HCT116 (cell line): Measurements from ENCODE around the gene DDR1. TPM values are rescaled to one million over a fixed set of nuclear protein-coding genes. Genes with fewer than 3 reads are reported as not detected.

Experiments
- ATAC-seq: fragments of 200-7000 bp; cut with Tn5 transposase; 2 replicates; pipeline ENCODE4 v1.9.1; 2020; ENCODE audit warnings: mild to moderate bottlenecking, moderate library complexity
- BruUV-seq: library from RNA; stranded (reverse); fragments of 400-500 nt; replicated peaks from 2 replicates; lab custom pipeline; 2021; lab: Mats Ljungman, UMichigan
- CTCF ChIA-PET: fragments of 300-600 bp; sonication (Branson Sonifier 250); formaldehyde crosslinking; loops from one replicate; lab custom pipeline; 2021; ENCODE audit warnings: antibody characterized with exemption; lab: Charles Lee
- POLR2A ChIA-PET: fragments of 300-600, 350-600 bp; sonication (Branson Sonifier 250); formaldehyde crosslinking; loops from one replicate; lab custom pipeline; 2021; ENCODE audit warnings: antibody characterized with exemption; lab: Charles Lee
- RAD21 ChIA-PET, 2 experiments: fragments of 300-600 bp; sonication (Branson Sonifier 250); formaldehyde crosslinking; loops; one replicate each; lab custom pipeline; 2023; ENCODE audit warnings: low total read pairs in 2 of 2; ENCODE audit not compliant: uncharacterized antibody in 2 of 2, unreplicated experiment in 2 of 2, low non-redundant PET in 1 of 2; lab: Charles Lee
- DNase-seq: peaks from one replicate; pipeline ENCODE4 v3.0.0-alpha.2; 2010; ENCODE audit warnings: low read depth, low spot score
- H2AFZ ChIP-seq: fragments of 200-600 bp; shearing (Covaris generic), sonication (generic); 2 replicates; pipeline ENCODE4 v1.6.1; 2017; ENCODE audit warnings: low read depth, mixed run types, mixed read lengths, antibody characterized with exemption, low read length; ENCODE audit not compliant: poor library complexity, severe bottlenecking
- H3K27ac ChIP-seq: 2 replicates; pipeline ENCODE4 v1.5.1; 2012; ENCODE audit warnings: low read depth, low read length
- H3K27me3 ChIP-seq: fragments of 200-600 bp; sonication (generic); 2 replicates; pipeline ENCODE4 v1.6.1; 2016; ENCODE audit warnings: mixed run types, low read length, mixed read lengths; ENCODE audit not compliant: insufficient read depth
- H3K36me3 ChIP-seq, 2 experiments: fragments of 200-500 bp in 1 of 2; fragments of 200-600 bp in 1 of 2; sonication (Bioruptor generic) in 1 of 2; sonication (generic) in 1 of 2; 2 replicates each; pipeline versions ENCODE4 v1.5.1 to v1.6.1; 2014 to 2016; ENCODE audit warnings: low read length in 2 of 2, inconsistent platforms in 1 of 2, mixed read lengths in 1 of 2, mixed run types in 1 of 2; ENCODE audit not compliant: insufficient read depth in 2 of 2, control insufficient read depth in 1 of 2
- H3K4me1 ChIP-seq, 2 experiments: fragments of 200-600 bp in 1 of 2; sonication (generic) in 1 of 2; 2 replicates each; pipeline versions ENCODE4 v1.5.1 to v1.6.1; 2012 to 2017; ENCODE audit warnings: low read length in 2 of 2, inconsistent platforms in 1 of 2, mild to moderate bottlenecking in 1 of 2, mixed read lengths in 1 of 2, mixed run types in 1 of 2, moderate library complexity in 1 of 2; ENCODE audit not compliant: insufficient read depth in 2 of 2, control insufficient read depth in 1 of 2
- H3K4me2 ChIP-seq: fragments of 200-600 bp; sonication (generic); 2 replicates; pipeline ENCODE4 v1.6.1; 2017; ENCODE audit warnings: mixed run types, low read length, mixed read lengths
- H3K4me3 ChIP-seq, 2 experiments: fragments of 200-600 bp in 1 of 2; sonication (generic) in 1 of 2; replicated peaks in 1 of 2; 2 replicates each; pipeline ENCODE4 v1.5.1; 2011 to 2016; ENCODE audit warnings: low read length in 2 of 2, control low read depth in 1 of 2, low read depth in 1 of 2, mild to moderate bottlenecking in 1 of 2, mixed read lengths in 1 of 2, mixed run types in 1 of 2
- H3K79me2 ChIP-seq: fragments of 200-600 bp; sonication (generic); 2 replicates; pipeline ENCODE4 v1.6.1; 2017; ENCODE audit warnings: mild to moderate bottlenecking, mixed run types, low read length, moderate library complexity, mixed read lengths; ENCODE audit not compliant: insufficient read depth
- H3K9ac ChIP-seq: fragments of 200-600 bp; sonication (generic); 2 replicates; pipeline ENCODE4 v1.6.1; 2016; ENCODE audit warnings: low read length, mixed read lengths
- H3K9me2 ChIP-seq: fragments of 200-600 bp; sonication (generic), shearing (Covaris generic); 2 replicates; pipeline ENCODE4 v1.6.1; 2017; ENCODE audit warnings: mixed run types, mild to moderate bottlenecking, moderate library complexity; ENCODE audit not compliant: insufficient read depth
- H3K9me3 ChIP-seq, 2 experiments: fragments of 200-500 bp in 1 of 2; fragments of 200-600 bp in 1 of 2; sonication (Bioruptor generic) in 1 of 2; sonication (generic) in 1 of 2; 2 replicates each; pipeline ENCODE4 v1.6.1; 2014 to 2017; ENCODE audit warnings: low read length in 2 of 2, mixed read lengths in 2 of 2, inconsistent platforms in 1 of 2, low read depth in 1 of 2, mild to moderate bottlenecking in 1 of 2, mixed run types in 1 of 2, moderate library complexity in 1 of 2; ENCODE audit not compliant: control insufficient read depth in 1 of 2, insufficient read depth in 1 of 2
- H4K20me1 ChIP-seq: fragments of 200-600 bp; sonication (generic), shearing (Covaris generic); 2 replicates; pipeline ENCODE4 v1.6.1; 2017; ENCODE audit warnings: mixed run types, mild to moderate bottlenecking, moderate library complexity; ENCODE audit not compliant: insufficient read depth
- ATF3 ChIP-seq: IDR thresholded peaks from 2 replicates; pipeline ENCODE4 v1.6.1; 2012
- CBX3 ChIP-seq: IDR thresholded peaks from 2 replicates; pipeline ENCODE4 v1.6.1; 2012; ENCODE audit warnings: low read depth
- CEBPB ChIP-seq: IDR thresholded peaks from 2 replicates; pipeline ENCODE4 v1.6.1; 2012; ENCODE audit warnings: low read depth
- CTCF ChIP-seq, 3 experiments: fragments of 200-600 bp in 1 of 3; sonication (generic) in 1 of 3; IDR thresholded peaks in 2 of 3; conservative IDR thresholded peaks in 1 of 3; 2 replicates each; pipeline ENCODE4 v1.5.1; 2012 to 2017; ENCODE audit warnings: low read depth in 2 of 3, low read length in 2 of 3, antibody characterized with exemption in 1 of 3, borderline replicate concordance in 1 of 3, control low read depth in 1 of 3, mild to moderate bottlenecking in 1 of 3, mixed read lengths in 1 of 3, mixed run types in 1 of 3, moderate library complexity in 1 of 3; ENCODE audit not compliant: insufficient read depth in 1 of 3
- EZH2 ChIP-seq: fragments of 200-600 bp; sonication (generic); IDR thresholded peaks from 2 replicates; pipeline ENCODE4 v1.6.1; 2017; ENCODE audit warnings: antibody characterized with exemption, mixed run types
- EZH2phosphoT487 ChIP-seq: fragments of 200-600 bp; IDR thresholded peaks from 2 replicates; pipeline ENCODE4 v1.6.1; 2018; ENCODE audit warnings: antibody characterized with exemption, borderline replicate concordance
- FOSL1 ChIP-seq: IDR thresholded peaks from 2 replicates; pipeline ENCODE4 v1.6.1; 2012; ENCODE audit warnings: low read depth
- JUND ChIP-seq: IDR thresholded peaks from 2 replicates; pipeline ENCODE4 v1.6.1; 2012
- POLR2A ChIP-seq: IDR thresholded peaks from 2 replicates; pipeline ENCODE4 v1.7.0; 2011; ENCODE audit warnings: borderline replicate concordance; ENCODE audit not compliant: insufficient read depth, insufficient read length; ENCODE audit errors: extremely low read depth
- REST ChIP-seq: IDR thresholded peaks from 2 replicates; pipeline ENCODE4 v1.6.1; 2012; ENCODE audit warnings: low read depth
- SIN3A ChIP-seq: IDR thresholded peaks from 2 replicates; pipeline ENCODE4 v1.6.1; 2012; ENCODE audit warnings: low read depth
- SP1 ChIP-seq: IDR thresholded peaks from 2 replicates; pipeline ENCODE4 v1.6.1; 2012; ENCODE audit warnings: low read depth
- SRF ChIP-seq: IDR thresholded peaks from 2 replicates; pipeline ENCODE4 v1.6.1; 2012; ENCODE audit warnings: low read depth
- ZBTB33 ChIP-seq: IDR thresholded peaks from 2 replicates; pipeline ENCODE4 v1.6.1; 2011; ENCODE audit warnings: mild to moderate bottlenecking, low read length, moderate library complexity; ENCODE audit not compliant: insufficient replicate concordance; ENCODE audit errors: extremely low read depth
- ZFX ChIP-seq: fragments of 450-650 bp; IDR thresholded peaks from 2 replicates; pipeline ENCODE4 v1.6.1; 2017
- ZNF274 ChIP-seq: fragments of 200-500 bp; sonication (Bioruptor generic); IDR thresholded peaks from 2 replicates; pipeline ENCODE4 v1.6.1; 2014; ENCODE audit warnings: mild to moderate bottlenecking, low read depth, low read length, inconsistent platforms
- intact Hi-C: fragments of 100-400 bp; cut with micrococcal nuclease; formaldehyde crosslinking; loops from 2 replicates; pipeline ENCODE4 v1.10.0; 2022
- total RNA-seq: library from RNA; stranded (reverse); gene quantifications from one replicate; pipeline ENCODE4 v1.2.1, GENCODE V29; 2021; ENCODE audit not compliant: unreplicated experiment

The DDR1 gene
- total RNA-seq, 1 experiment from 2014 or later, result 211 TPM

- POLR2A ChIA-PET, result interaction anchor here (1.2 kb wide), 1 partner anchor 10 kb away, joined by 3 read pairs; no protein-coding TSS in a partner anchor
- DNase-seq, result no peak
- RAD21 ChIA-PET, result interaction anchor here in 1 of 2 experiments (0.7 kb wide), 1 partner anchor 182 kb away, joined by 3 read pairs; no protein-coding TSS in a partner anchor
- Histone ChIP-seq H3K4me2 (no peak overlapping the region), H4K20me1 (no peaks in the 10 kb centered on the region), H2AFZ (no peak overlapping the region), H3K27ac (no peak overlapping the region), H3K4me1 (peaks cover 31 to 39% of the 10 kb centered on the region in 2 experiments), H3K4me3 (no peak overlapping the region), H3K36me3 (peaks cover 38 to 49% of the 10 kb centered on the region in 2 experiments), H3K9ac (no peak overlapping the region), H3K9me2 (no peaks in the 10 kb centered on the region), H3K27me3 (no peaks in the 10 kb centered on the region)
- no TSS peak for BruUV-seq
- intact Hi-C loops, result no loop called here
- CTCF ChIA-PET, result no interaction called here
- no peak for ATAC-seq
- TF ChIP-seq EZH2phosphoT487 (no peak), ZNF274 (no peak), SIN3A (no peak), SP1 (no peak), CTCF (IDR thresholded peaks at IDR 0.05 in 2 of 3, conservative IDR thresholded peaks at IDR 0.05 in 1 of 3; ENCODE audit: borderline replicate concordance in 1 of 3, insufficient read depth in 1 of 3, low read depth in 2 of 3, low read length in 2 of 3) (no peak), CEBPB (no peak), REST (no peak), SRF (no peak), POLR2A (no peak), ZFX (no peak), ATF3 (no peak), CBX3 (no peak), ZBTB33 (no peak), FOSL1 (no peak), JUND (no peak), EZH2 (no peak)
- TF ChIP-seq, all 23 proteins: peak for 0
- Histone ChIP-seq H3K9me3 (no peaks in the 10 kb centered on the region), H3K79me2 (peaks cover 70% of the 10 kb centered on the region)
These were observed 4.6 kb downstream of the DDR1 start for GRCh38 chr6:30888816-30889495.
